IMR-90 (cell line): ENCODE measurements around the gene R3HDML. TPM values are rescaled to one million over a fixed set of nuclear protein-coding genes. Genes with fewer than 3 reads are reported as not detected.

ENCODE experiments used
- ATAC-seq: fragments of 200-7000 bp; cut with Tn5 transposase; 2 replicates; pipeline ENCODE4 v1.9.1; 2020; ENCODE audit warnings: low read depth, mild to moderate bottlenecking, moderate library complexity
- BruUV-seq: library from RNA; stranded (reverse); fragments of 400-500 nt; replicated peaks from 2 replicates; lab custom pipeline; 2021; lab: Mats Ljungman, UMichigan
- CTCF ChIA-PET: fragments of 300-600 bp; formaldehyde crosslinking; extraction: SDS; loops from one replicate; lab custom pipeline; 2021; ENCODE audit warnings: antibody characterized with exemption; lab: Yijun Ruan, JAX
- POLR2A ChIA-PET: fragments of 300-600 bp; sonication (Branson Sonifier 250); formaldehyde crosslinking; loops from one replicate; lab custom pipeline; 2022; ENCODE audit warnings: antibody characterized with exemption; ENCODE audit not compliant: unreplicated experiment; lab: Charles Lee
- DNase-seq: peaks from one replicate; pipeline ENCODE4 v3.0.0; 2013
- H2AFZ ChIP-seq: replicated peaks from 2 replicates; pipeline ENCODE3; 2013; ENCODE audit warnings: low read length, mild to moderate bottlenecking; ENCODE audit not compliant: poor library complexity
- H2AK5ac ChIP-seq: 2 replicates; pipeline ENCODE4 v1.6.1; 2013; ENCODE audit warnings: low read depth, low read length, inconsistent platforms
- H2AK9ac ChIP-seq: replicated peaks from 2 replicates; pipeline ENCODE3; 2013; ENCODE audit warnings: mild to moderate bottlenecking, low read depth, low read length, moderate library complexity; ENCODE audit not compliant: poor library complexity
- H2BK120ac ChIP-seq: 2 replicates; pipeline ENCODE4 v1.6.1; 2013; ENCODE audit warnings: low read depth, low read length, inconsistent platforms
- H2BK15ac ChIP-seq: 3 replicates; pipeline ENCODE4 v1.6.1; 2013; ENCODE audit warnings: low read depth, low read length, inconsistent platforms
- H2BK20ac ChIP-seq: 2 replicates; pipeline ENCODE4 v1.6.1; 2013; ENCODE audit warnings: low read depth, mild to moderate bottlenecking, inconsistent platforms, low read length, moderate library complexity
- H2BK5ac ChIP-seq: 2 replicates; pipeline ENCODE4 v1.6.1; 2013; ENCODE audit warnings: mild to moderate bottlenecking, low read depth, low read length, inconsistent platforms; ENCODE audit not compliant: poor library complexity, severe bottlenecking
- H3K14ac ChIP-seq: replicated peaks from 2 replicates; pipeline ENCODE4 v1.6.1; 2013; ENCODE audit warnings: low read depth, low read length, inconsistent platforms
- H3K18ac ChIP-seq: 2 replicates; pipeline ENCODE4 v1.6.1; 2013; ENCODE audit warnings: low read depth, low read length, control low read depth
- H3K23ac ChIP-seq: 2 replicates; pipeline ENCODE4 v1.6.1; 2013; ENCODE audit warnings: low read depth, low read length, inconsistent platforms
- H3K27ac ChIP-seq: 2 replicates; pipeline ENCODE4 v1.5.1; 2013; ENCODE audit warnings: mild to moderate bottlenecking, control low read depth, low read length; ENCODE audit not compliant: insufficient read depth
- H3K27me3 ChIP-seq: 2 replicates; pipeline ENCODE4 v1.6.1; 2013; ENCODE audit warnings: low read length; ENCODE audit not compliant: control insufficient read depth, insufficient read depth
- H3K36me3 ChIP-seq: 2 replicates; pipeline ENCODE4 v1.6.1; 2013; ENCODE audit warnings: low read length, mixed read lengths; ENCODE audit not compliant: control insufficient read depth, insufficient read depth
- H3K4ac ChIP-seq: 2 replicates; pipeline ENCODE4 v1.6.1; 2013; ENCODE audit warnings: low read depth, low read length, inconsistent platforms
- H3K4me1 ChIP-seq: 2 replicates; pipeline ENCODE4 v1.6.1; 2013; ENCODE audit warnings: low read length, mixed read lengths; ENCODE audit not compliant: control insufficient read depth, insufficient read depth
- H3K4me2 ChIP-seq: 2 replicates; pipeline ENCODE4 v1.6.1; 2013; ENCODE audit warnings: low read depth, mild to moderate bottlenecking, control low read depth, low read length, moderate library complexity
- H3K4me3 ChIP-seq: 2 replicates; pipeline ENCODE4 v1.5.1; 2013; ENCODE audit warnings: low read depth, mild to moderate bottlenecking, control low read depth, low read length, moderate library complexity; ENCODE audit not compliant: insufficient read depth
- H3K56ac ChIP-seq: 2 replicates; pipeline ENCODE4 v1.6.1; 2013; ENCODE audit warnings: low read length, inconsistent platforms; ENCODE audit not compliant: insufficient read depth; ENCODE audit errors: extremely low read depth
- H3K79me1 ChIP-seq, 2 experiments: 2 replicates each; pipeline ENCODE4 v1.6.1; 2013; ENCODE audit warnings: low read length in 2 of 2, inconsistent platforms in 1 of 2, low read depth in 1 of 2
- H3K9ac ChIP-seq: 2 replicates; pipeline ENCODE4 v1.6.1; 2013; ENCODE audit warnings: low read depth, low read length, control low read depth
- H3K9me1 ChIP-seq: 2 replicates; pipeline ENCODE4 v1.6.1; 2013; ENCODE audit warnings: low read length, inconsistent platforms; ENCODE audit not compliant: insufficient read depth
- H3K9me3 ChIP-seq: 2 replicates; pipeline ENCODE4 v1.6.1; 2013; ENCODE audit warnings: low read length; ENCODE audit not compliant: control insufficient read depth, insufficient read depth
- H4K20me1 ChIP-seq: 2 replicates; pipeline ENCODE4 v1.6.1; 2013; ENCODE audit warnings: low read length, inconsistent platforms; ENCODE audit not compliant: insufficient read depth
- H4K5ac ChIP-seq: 2 replicates; pipeline ENCODE4 v1.6.1; 2013; ENCODE audit warnings: mild to moderate bottlenecking, low read depth, low read length, control low read depth
- H4K8ac ChIP-seq, 2 experiments: 2 replicates each; pipeline ENCODE4 v1.6.1; 2013; ENCODE audit warnings: low read depth in 2 of 2, low read length in 2 of 2, control low read depth in 1 of 2, inconsistent platforms in 1 of 2
- H4K91ac ChIP-seq: 2 replicates; pipeline ENCODE4 v1.6.1; 2013; ENCODE audit warnings: low read depth, low read length, inconsistent platforms; ENCODE audit not compliant: insufficient read depth
- BHLHE40 ChIP-seq: fragments of 150-350 bp; IDR thresholded peaks from 2 replicates; pipeline ENCODE4 v1.6.1; 2016; ENCODE audit warnings: mild to moderate bottlenecking, low read depth, low read length
- CEBPB ChIP-seq: IDR thresholded peaks from 2 replicates; pipeline ENCODE4 v1.6.1; 2012; ENCODE audit warnings: low read depth, low read length, improper control_type of control experiment
- CHD1 ChIP-seq: IDR thresholded peaks from 2 replicates; pipeline ENCODE4 v1.6.1; 2012; ENCODE audit warnings: low read depth, low read length, improper control_type of control experiment
- CTCF ChIP-seq: conservative IDR thresholded peaks from 2 replicates; pipeline ENCODE4 v1.5.1; 2012; ENCODE audit warnings: mild to moderate bottlenecking, low read depth, low read length, improper control_type of control experiment
- ELK1 ChIP-seq: fragments of 150-350 bp; IDR thresholded peaks from 2 replicates; pipeline ENCODE4 v1.6.1; 2016; ENCODE audit warnings: low read depth, mild to moderate bottlenecking, low read length, moderate library complexity, borderline replicate concordance
- FOS ChIP-seq: fragments of 150-350 bp; IDR thresholded peaks from 2 replicates; pipeline ENCODE4 v1.6.1; 2016; ENCODE audit warnings: low read depth, low read length
- MAZ ChIP-seq: IDR thresholded peaks from 2 replicates; pipeline ENCODE4 v1.6.1; 2012; ENCODE audit warnings: low read depth, mild to moderate bottlenecking, low read length, improper control_type of control experiment, moderate library complexity, borderline replicate concordance
- MXI1 ChIP-seq: IDR thresholded peaks from 2 replicates; pipeline ENCODE4 v1.6.1; 2012; ENCODE audit warnings: low read depth, mild to moderate bottlenecking, low read length, moderate library complexity, borderline replicate concordance
- NFE2L2 ChIP-seq: fragments of 150-350 bp; IDR thresholded peaks from 2 replicates; pipeline ENCODE4 v1.6.1; 2016; ENCODE audit warnings: low read depth, mild to moderate bottlenecking, low read length
- POLR2A ChIP-seq: IDR thresholded peaks from 2 replicates; pipeline ENCODE4 v1.6.1; 2012; ENCODE audit warnings: mild to moderate bottlenecking, low read depth, low read length
- RAD21 ChIP-seq: IDR thresholded peaks from 2 replicates; pipeline ENCODE4 v1.6.1; 2012; ENCODE audit warnings: low read length, improper control_type of control experiment
- RCOR1 ChIP-seq: IDR thresholded peaks from 2 replicates; pipeline ENCODE4 v1.6.1; 2012; ENCODE audit warnings: mild to moderate bottlenecking, low read length, improper control_type of control experiment; ENCODE audit not compliant: insufficient replicate concordance
- RFX5 ChIP-seq: IDR thresholded peaks from 2 replicates; pipeline ENCODE4 v1.8.0; 2012; ENCODE audit warnings: low read depth, mild to moderate bottlenecking, low read length, moderate library complexity
- SMC3 ChIP-seq: fragments of 150-350 bp; IDR thresholded peaks from 2 replicates; pipeline ENCODE4 v1.6.1; 2016; ENCODE audit warnings: low read depth, mild to moderate bottlenecking, antibody characterized with exemption, low read length, moderate library complexity
- USF2 ChIP-seq: fragments of 150-350 bp; IDR thresholded peaks from 2 replicates; pipeline ENCODE4 v1.6.1; 2017; ENCODE audit warnings: mild to moderate bottlenecking, antibody characterized with exemption, low read length, low read depth
- WGBS, 2 experiments: methylation state at CpG; one replicate each; pipeline versions ENCODE4 v1.1.5 to v1.1.7; 2013; ENCODE audit warnings: missing lambda C conversion rate in 2 of 2; ENCODE audit not compliant: insufficient read length in 1 of 2; ENCODE audit errors: extremely low coverage in 2 of 2; 5-methylcytosine and 5-hydroxymethylcytosine counted together
- dilution Hi-C: fragments of 300-500 bp; cut with HindIII; formaldehyde crosslinking; loops from one replicate; pipeline ENCODE4 v1.14.3; 2018; ENCODE audit warnings: low sequenced_read_pairs; ENCODE audit not compliant: unreplicated experiment
- in situ Hi-C: fragments of 300-500 bp; cut with MboI; formaldehyde crosslinking; loops from 3 replicates; pipeline ENCODE4 v1.14.3; 2019; ENCODE audit warnings: low sequenced_read_pairs, inconsistent platforms, mixed read lengths
- intact Hi-C: fragments of 100-400 bp; cut with micrococcal nuclease; formaldehyde crosslinking; loops from 2 replicates; pipeline ENCODE4 v1.10.0; 2022
- polyA plus RNA-seq, 3 experiments: library from polyadenylated mRNA; depleted of rRNA; stranded (reverse); fragments of >200 nt; gene quantifications; 2 replicates each; pipeline ENCODE4 v1.2.3, GENCODE V29; 2012; ENCODE audit warnings: low replicate concordance in 1 of 3
- total RNA-seq: library from RNA; depleted of rRNA; stranded (reverse); fragments of >200 nt; gene quantifications from 2 replicates; pipeline ENCODE4 v1.2.3, GENCODE V29; 2012

The R3HDML gene
- total and polyA plus RNA-seq, 2 of the 4 experiments (the other 2 are of a cell fraction) = not detected

GRCh38 chr20:44367746-44368145 lies 30.9 kb downstream of the R3HDML start:
- intact Hi-C loops (no loop called here), dilution Hi-C loops (no loop called here), in situ Hi-C loops (no loop called here)
- no peak overlapping the region for H2AK9ac ChIP-seq
- no peaks in the 10 kb centered on the region for H3K36me3 ChIP-seq
- H4K20me1 ChIP-seq = no peaks in the 10 kb centered on the region
- no peak overlapping the region for H2BK120ac ChIP-seq
- no peak overlapping the region for H3K4me2 ChIP-seq
- no peak overlapping the region for H3K4me3 ChIP-seq
- no peak overlapping the region for H3K56ac ChIP-seq
- no peak overlapping the region for H3K27ac ChIP-seq
- no peak overlapping the region for H4K91ac ChIP-seq
- H2BK20ac ChIP-seq = no peak overlapping the region
- no peak overlapping the region for H2BK5ac ChIP-seq
- H4K8ac ChIP-seq = no peak overlapping the region
- H3K9me1 ChIP-seq = no peaks in the 10 kb centered on the region
- H3K18ac ChIP-seq = no peak overlapping the region
- DNase-seq (no peak), ATAC-seq (no peak)
- H3K4me1 ChIP-seq = no peaks in the 10 kb centered on the region
- no peak overlapping the region for H3K4ac ChIP-seq
- CTCF ChIA-PET = interaction anchor here (0.6 kb wide), 3 partner anchors 102 to 534 kb away, joined by 3 to 6 read pairs (median 3); no protein-coding TSS in a partner anchor
- no peak overlapping the region for H3K23ac ChIP-seq
- no peak overlapping the region for H2AK5ac ChIP-seq
- peaks cover 5% of the 10 kb centered on the region for H3K27me3 ChIP-seq
- H4K5ac ChIP-seq = no peak overlapping the region
- H2AFZ ChIP-seq = no peak overlapping the region
- H3K14ac ChIP-seq = no peak overlapping the region
- no peak overlapping the region for H2BK15ac ChIP-seq
- no TSS peak for BruUV-seq
- no CpG with 5 or more reads among the region's 6 CpGs for WGBS, 2 experiments
- H3K9ac ChIP-seq = no peak overlapping the region
- TF ChIP-seq POLR2A (no peak), ELK1 (no peak), RAD21 (no peak), FOS (no peak), NFE2L2 (no peak), USF2 (no peak), RFX5 (no peak), MAZ (no peak), CEBPB (no peak), CHD1 (no peak), BHLHE40 (no peak), CTCF (no peak), MXI1 (no peak), SMC3 (no peak), RCOR1 (no peak)
- POLR2A ChIA-PET = no interaction called here
- H3K9me3 ChIP-seq = no peaks in the 10 kb centered on the region
- H3K79me1 ChIP-seq = no peaks in the 10 kb centered on the region
